ENCODE data around the gene ATAD3C.
"Not testable (repeated sequence)": the region's sequence is repeated elsewhere in the genome, so short reads cannot be mapped to it uniquely, and the experiment has no call there.

ATAD3C gene

GRCh38 chr1:1423245-1423597 is 26.3 kb upstream of the ATAD3C start:
- Mint-ChIP-seq H3K27me3 (ENCODE audit: low read depth) (peaks cover 12% of the 10 kb centered on the region), H3K4me1 (ENCODE audit: low read depth) (peaks cover 2% of the 10 kb centered on the region), H3K36me3 (ENCODE audit: low read depth) (no peaks in the 10 kb centered on the region), H3K4me3 (no peak overlapping the region), H3K9me3 (no peaks in the 10 kb centered on the region), H3K27ac (no peak overlapping the region)
- no peak for DNase-seq (ENCODE audit: low spot score)

- Mint-ChIP-seq H3K36me3 (ENCODE audit: low read depth) (no peaks in the 10 kb centered on the region), H3K4me3 (no peak overlapping the region), H3K27ac (no peak overlapping the region), H3K4me1 (ENCODE audit: low read depth) (peaks cover 2% of the 10 kb centered on the region), H3K9me3 (no peaks in the 10 kb centered on the region), H3K27me3 (ENCODE audit: low read depth) (peaks cover 15% of the 10 kb centered on the region)
- no peak for DNase-seq (ENCODE audit: low spot score)
These were observed 24.8 kb upstream of the ATAD3C start for GRCh38 chr1:1424707-1425106.

DNA sequence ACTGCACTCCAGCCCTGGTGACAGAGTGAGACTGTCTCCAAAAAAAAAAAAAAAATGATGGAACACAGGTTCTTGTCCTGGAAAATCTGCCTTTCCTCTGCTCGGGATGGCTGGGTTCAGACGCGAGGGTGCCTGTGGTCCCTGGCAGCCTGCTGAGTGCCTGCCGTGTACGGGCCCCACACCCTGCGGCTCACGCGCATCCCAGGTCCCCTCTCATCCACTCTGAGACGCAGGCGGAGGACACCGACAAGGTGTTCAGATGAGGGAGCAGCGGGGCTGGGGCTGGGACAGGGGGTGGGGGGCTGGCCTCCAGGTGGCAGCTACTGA is 24.1 kb upstream of the ATAD3C start:
- H3K36me3 Mint-ChIP-seq (ENCODE audit: low read depth) = no peaks in the 10 kb centered on the region
- no peak overlapping the region for H3K4me3 Mint-ChIP-seq
- H3K9me3 Mint-ChIP-seq = no peaks in the 10 kb centered on the region
- peaks cover 2% of the 10 kb centered on the region for H3K4me1 Mint-ChIP-seq (ENCODE audit: low read depth)
- no peak overlapping the region for H3K27ac Mint-ChIP-seq
- peaks cover 19% of the 10 kb centered on the region for H3K27me3 Mint-ChIP-seq (ENCODE audit: low read depth)
- no peak for DNase-seq (ENCODE audit: low spot score)

DNA sequence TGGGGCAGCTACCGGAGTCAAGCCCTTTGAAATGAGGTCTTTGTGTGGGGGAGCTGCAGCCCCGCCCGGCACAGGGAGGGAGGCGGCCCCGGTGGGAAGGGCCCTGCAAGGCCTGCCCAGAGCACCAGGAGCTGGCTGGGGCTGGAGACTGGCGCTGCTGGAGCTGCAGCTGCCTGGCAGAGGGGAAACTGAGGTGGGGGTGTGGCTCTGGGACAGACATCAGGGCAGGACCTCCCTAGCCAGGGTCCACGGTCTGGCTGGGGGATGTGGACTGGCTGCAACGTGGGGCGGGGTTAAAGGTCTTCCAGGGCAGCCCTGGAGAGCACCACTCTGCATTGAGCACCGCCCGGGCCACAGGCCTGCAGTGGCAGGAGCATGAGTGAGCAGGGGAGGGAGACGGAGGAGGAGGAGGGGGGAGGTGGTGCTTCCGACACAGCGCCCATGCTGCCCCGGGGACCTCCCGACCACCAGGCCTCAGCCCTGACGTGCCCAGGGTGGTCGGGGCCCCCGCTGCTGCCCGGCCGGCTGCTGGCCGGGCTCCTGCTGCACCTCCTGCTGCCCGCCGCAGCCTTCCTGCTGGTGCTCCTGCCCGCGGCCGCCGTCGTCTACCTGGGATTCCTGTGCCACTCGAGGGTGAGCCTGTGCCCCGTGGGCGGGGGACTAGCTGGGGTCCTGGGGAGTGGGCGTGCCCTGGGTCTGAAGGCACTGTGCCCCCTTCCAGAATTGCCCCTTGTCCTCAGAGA is 23.6 kb upstream of the ATAD3C start:
- Mint-ChIP-seq H3K4me1 (ENCODE audit: low read depth) (peaks cover 2% of the 10 kb centered on the region), H3K4me3 (peak overlapping the region; percentile 12), H3K27ac (no peak overlapping the region), H3K27me3 (ENCODE audit: low read depth) (peaks cover 19% of the 10 kb centered on the region), H3K36me3 (ENCODE audit: low read depth) (no peaks in the 10 kb centered on the region), H3K9me3 (no peaks in the 10 kb centered on the region)
- DNase-seq (ENCODE audit: low spot score) = no peak

GRCh38 chr1:1426496-1427105 is 22.9 kb upstream of the ATAD3C start:
- no peak for DNase-seq (ENCODE audit: low spot score)
- H3K27me3 Mint-ChIP-seq (ENCODE audit: low read depth) = peaks cover 19% of the 10 kb centered on the region
- no peaks in the 10 kb centered on the region for H3K36me3 Mint-ChIP-seq (ENCODE audit: low read depth)
- peaks cover 2% of the 10 kb centered on the region for H3K4me1 Mint-ChIP-seq (ENCODE audit: low read depth)
- peak overlapping the region; percentile 12 for H3K4me3 Mint-ChIP-seq
- H3K27ac Mint-ChIP-seq = no peak overlapping the region
- no peaks in the 10 kb centered on the region for H3K9me3 Mint-ChIP-seq

- Mint-ChIP-seq H3K36me3 (ENCODE audit: low read depth) (no peaks in the 10 kb centered on the region), H3K4me3 (no peak overlapping the region), H3K27ac (no peak overlapping the region), H3K27me3 (ENCODE audit: low read depth) (peaks cover 19% of the 10 kb centered on the region), H3K9me3 (no peaks in the 10 kb centered on the region), H3K4me1 (ENCODE audit: low read depth) (peaks cover 2% of the 10 kb centered on the region)
- no peak for DNase-seq (ENCODE audit: low spot score)
These were observed 22.2 kb upstream of the ATAD3C start for GRCh38 chr1:1427106-1427819.

DNA sequence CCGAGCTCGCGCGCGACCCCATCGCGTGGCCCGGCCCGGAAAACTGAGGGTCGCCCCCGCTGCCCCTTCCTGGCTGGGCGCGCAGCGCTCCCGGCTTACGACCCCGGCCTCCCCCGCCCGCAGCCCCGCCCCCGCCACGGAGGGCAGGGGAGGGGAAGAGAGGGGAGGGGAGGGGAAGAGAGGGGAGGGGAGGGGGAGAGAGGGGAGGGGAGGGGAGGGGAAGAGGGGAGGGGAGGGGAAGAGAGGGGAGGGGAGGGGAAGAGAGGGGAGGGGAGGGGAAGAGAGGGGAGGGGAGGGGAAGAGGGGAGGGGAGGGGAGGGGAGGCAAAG is 21.7 kb upstream of the ATAD3C start:
- Mint-ChIP-seq H3K27me3 (ENCODE audit: low read depth) (peaks cover 19% of the 10 kb centered on the region), H3K4me3 (no peak overlapping the region), H3K36me3 (ENCODE audit: low read depth) (no peaks in the 10 kb centered on the region), H3K4me1 (ENCODE audit: low read depth) (no peaks in the 10 kb centered on the region), H3K9me3 (no peaks in the 10 kb centered on the region), H3K27ac (no peak overlapping the region)
- DNase-seq (ENCODE audit: low spot score) = no peak

DNA sequence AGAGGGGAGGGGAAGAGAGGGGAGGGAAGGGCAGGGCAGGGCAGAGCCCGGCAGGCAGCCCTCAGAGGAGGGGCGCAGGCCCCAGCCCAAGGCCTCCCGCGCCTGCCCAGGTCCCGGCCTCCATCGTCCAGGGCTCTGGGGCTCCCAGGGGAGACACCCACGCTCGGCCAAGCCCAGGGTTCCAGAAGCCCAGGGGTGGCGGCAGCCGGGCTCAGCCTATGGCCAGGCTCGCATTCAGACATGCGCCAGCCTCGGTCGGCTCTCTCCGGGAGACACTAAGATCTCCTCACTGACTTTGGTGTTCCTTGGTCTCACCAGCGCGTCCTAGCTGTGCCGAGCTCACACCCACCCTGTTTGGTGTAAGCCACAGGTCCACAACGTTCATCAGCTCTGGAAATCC is 21.3 kb upstream of the ATAD3C start:
- peaks cover 19% of the 10 kb centered on the region for H3K27me3 Mint-ChIP-seq (ENCODE audit: low read depth)
- H3K27ac Mint-ChIP-seq = no peak overlapping the region

GRCh38 chr1:1428967-1429366 is 20.5 kb upstream of the ATAD3C start:
- not testable (repeated sequence) for DNase-seq (ENCODE audit: low spot score); H3K27ac Mint-ChIP-seq; H3K36me3 Mint-ChIP-seq (ENCODE audit: low read depth); H3K4me3 Mint-ChIP-seq; H3K9me3 Mint-ChIP-seq; H3K4me1 Mint-ChIP-seq (ENCODE audit: low read depth)
- H3K27me3 Mint-ChIP-seq (ENCODE audit: low read depth) = peaks cover 19% of the 10 kb centered on the region

More for the DNA sequence above, 21.3 kb upstream of the ATAD3C start:
- no peak overlapping the region for H3K4me3 Mint-ChIP-seq
- H3K4me1 Mint-ChIP-seq (ENCODE audit: low read depth) = no peaks in the 10 kb centered on the region
- no peaks in the 10 kb centered on the region for H3K9me3 Mint-ChIP-seq
- H3K36me3 Mint-ChIP-seq (ENCODE audit: low read depth) = no peaks in the 10 kb centered on the region
- no peak for DNase-seq (ENCODE audit: low spot score)

GRCh38 chr1:1429671-1430073 is 19.8 kb upstream of the ATAD3C start:
- no peak overlapping the region for H3K27ac Mint-ChIP-seq
- H3K9me3 Mint-ChIP-seq = no peaks in the 10 kb centered on the region
- H3K4me3 Mint-ChIP-seq = no peak overlapping the region
- peaks cover 19% of the 10 kb centered on the region for H3K27me3 Mint-ChIP-seq (ENCODE audit: low read depth)
- H3K4me1 Mint-ChIP-seq (ENCODE audit: low read depth) = no peaks in the 10 kb centered on the region
- DNase-seq (ENCODE audit: low spot score) = no peak
- H3K36me3 Mint-ChIP-seq (ENCODE audit: low read depth) = no peaks in the 10 kb centered on the region

DNA sequence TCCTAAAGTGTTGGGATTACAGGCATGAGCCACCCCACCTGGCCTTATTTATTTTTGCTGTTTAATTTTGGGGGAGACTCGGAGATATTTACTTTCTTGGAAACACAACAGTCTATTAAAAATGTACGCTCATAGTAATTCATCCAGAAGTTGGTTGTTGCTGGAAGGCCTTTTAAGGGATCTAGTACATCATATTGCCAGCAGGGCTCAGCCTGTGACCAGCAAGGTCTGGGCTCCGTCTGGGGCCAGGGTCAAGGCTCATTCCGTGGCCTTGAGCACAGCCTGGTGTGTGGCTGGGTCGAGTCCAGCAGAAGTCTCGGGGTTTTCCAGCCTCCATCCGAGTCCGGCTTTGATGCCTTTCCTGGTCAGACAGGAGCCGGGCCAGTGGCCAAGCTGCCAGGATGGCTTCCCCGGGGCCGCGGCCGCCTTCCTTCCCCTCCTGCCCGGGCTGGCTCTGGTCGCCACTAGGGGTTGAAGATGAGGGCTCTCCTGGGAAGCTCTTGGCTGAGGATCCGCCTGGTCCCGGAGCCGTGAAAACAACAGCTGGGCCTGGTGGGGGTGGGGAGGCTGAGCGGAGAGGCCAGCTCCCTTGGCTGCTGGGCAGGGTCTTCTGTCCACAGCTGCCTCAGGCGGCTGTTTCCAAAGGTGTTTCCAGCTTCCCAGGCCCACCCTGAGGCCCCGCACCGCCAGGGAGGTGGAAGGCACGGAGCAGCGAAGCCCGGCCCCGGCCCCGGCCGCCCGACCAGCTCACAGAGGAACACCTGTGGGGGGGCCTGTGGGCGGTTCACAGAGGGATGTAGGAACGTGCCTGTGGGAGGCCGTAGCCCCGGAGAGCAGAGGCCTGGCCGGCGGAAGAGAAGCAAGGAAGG is 19.1 kb upstream of the ATAD3C start:
- Mint-ChIP-seq H3K27me3 (ENCODE audit: low read depth) (peaks cover 18% of the 10 kb centered on the region), H3K9me3 (no peaks in the 10 kb centered on the region), H3K36me3 (ENCODE audit: low read depth) (no peaks in the 10 kb centered on the region), H3K4me3 (no peak overlapping the region), H3K27ac (no peak overlapping the region), H3K4me1 (ENCODE audit: low read depth) (no peaks in the 10 kb centered on the region)
- no peak for DNase-seq (ENCODE audit: low spot score)

DNA sequence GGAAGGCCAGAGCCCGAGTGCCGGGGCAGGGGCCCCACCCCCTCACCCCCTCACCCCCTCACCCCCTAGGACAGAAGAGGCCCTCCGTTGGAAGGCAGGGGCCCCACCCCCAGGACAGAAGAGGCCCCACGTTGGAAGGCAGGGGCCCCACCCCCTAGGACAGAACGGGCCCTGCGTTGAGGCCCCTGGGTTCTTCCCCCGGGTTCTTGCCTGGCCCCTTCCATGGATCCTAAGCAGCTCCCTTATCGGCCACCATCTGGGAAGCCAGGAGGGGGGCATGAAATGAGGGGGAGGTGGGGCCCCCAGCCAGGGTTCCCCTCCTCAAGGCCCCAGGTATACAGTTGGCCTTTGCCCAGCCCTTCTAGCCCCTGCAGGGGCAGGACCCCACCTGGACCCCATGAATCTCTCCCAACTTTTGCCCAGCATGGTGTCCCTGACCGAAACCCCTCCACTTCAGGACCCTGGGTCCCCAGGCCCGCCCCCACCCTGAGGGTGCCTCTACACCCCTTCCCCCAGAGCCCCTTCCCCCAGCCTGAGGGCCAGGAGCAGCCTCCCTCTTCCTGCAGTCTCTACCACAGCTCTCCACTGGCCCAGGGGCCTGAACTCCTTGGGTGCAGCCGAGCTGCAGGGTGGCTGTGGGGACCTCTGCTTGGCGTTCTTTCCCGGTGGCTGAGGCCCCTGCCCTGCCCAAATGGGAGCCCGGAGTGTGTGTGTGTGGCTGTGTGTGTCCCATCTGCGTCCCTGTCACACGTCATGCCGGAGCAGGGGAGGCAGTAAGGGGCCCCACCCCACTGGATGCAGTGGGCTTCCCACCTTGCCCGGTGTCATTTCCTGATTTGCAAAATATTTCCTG is 18.3 kb upstream of the ATAD3C start:
- no peaks in the 10 kb centered on the region for H3K4me1 Mint-ChIP-seq (ENCODE audit: low read depth)
- H3K4me3 Mint-ChIP-seq = no peak overlapping the region
- H3K36me3 Mint-ChIP-seq (ENCODE audit: low read depth) = no peaks in the 10 kb centered on the region
- H3K27me3 Mint-ChIP-seq (ENCODE audit: low read depth) = peaks cover 18% of the 10 kb centered on the region
- DNase-seq (ENCODE audit: low spot score) = no peak
- H3K27ac Mint-ChIP-seq = no peak overlapping the region
- no peaks in the 10 kb centered on the region for H3K9me3 Mint-ChIP-seq

DNA sequence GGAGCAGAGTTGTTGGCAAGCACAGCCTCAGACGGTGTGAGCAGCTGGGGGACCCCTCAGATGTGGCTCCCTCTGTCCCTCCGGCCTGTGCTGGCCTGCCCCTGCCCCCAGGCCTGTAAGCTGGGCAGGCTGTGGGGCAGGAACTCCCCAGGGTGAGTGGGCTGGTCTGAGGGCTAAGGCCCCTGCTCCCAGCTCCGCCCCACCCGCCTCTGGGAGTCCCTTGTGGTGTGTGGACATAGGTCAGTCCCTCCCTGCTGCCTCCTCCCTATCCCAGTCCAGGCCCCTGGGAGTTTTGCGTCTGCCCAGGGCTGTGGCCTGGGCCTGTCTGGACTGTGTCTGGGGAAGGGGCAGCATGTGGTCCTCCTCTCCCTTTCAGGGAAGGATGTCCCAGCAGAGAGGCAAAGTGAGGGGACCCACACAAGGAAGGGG is 17.6 kb upstream of the ATAD3C start:
- H3K4me1 Mint-ChIP-seq (ENCODE audit: low read depth) = no peaks in the 10 kb centered on the region
- no peak for DNase-seq (ENCODE audit: low spot score)
- H3K27me3 Mint-ChIP-seq (ENCODE audit: low read depth) = peaks cover 18% of the 10 kb centered on the region
- H3K9me3 Mint-ChIP-seq = no peaks in the 10 kb centered on the region
- no peak overlapping the region for H3K27ac Mint-ChIP-seq
- H3K4me3 Mint-ChIP-seq = no peak overlapping the region
- H3K36me3 Mint-ChIP-seq (ENCODE audit: low read depth) = no peaks in the 10 kb centered on the region
